ENCODE data around the gene GPR180. TPM values are rescaled to one million over a fixed set of nuclear protein-coding genes. Genes with fewer than 3 reads are reported as not detected.
"Not testable (repeated sequence)": the region's sequence is repeated elsewhere in the genome, so short reads cannot be mapped to it uniquely, and the experiment has no call there.

The GPR180 gene
- polyA plus RNA-seq, 3 donors = 1.0 to 1.1 (median 1.0) TPM

DNA sequence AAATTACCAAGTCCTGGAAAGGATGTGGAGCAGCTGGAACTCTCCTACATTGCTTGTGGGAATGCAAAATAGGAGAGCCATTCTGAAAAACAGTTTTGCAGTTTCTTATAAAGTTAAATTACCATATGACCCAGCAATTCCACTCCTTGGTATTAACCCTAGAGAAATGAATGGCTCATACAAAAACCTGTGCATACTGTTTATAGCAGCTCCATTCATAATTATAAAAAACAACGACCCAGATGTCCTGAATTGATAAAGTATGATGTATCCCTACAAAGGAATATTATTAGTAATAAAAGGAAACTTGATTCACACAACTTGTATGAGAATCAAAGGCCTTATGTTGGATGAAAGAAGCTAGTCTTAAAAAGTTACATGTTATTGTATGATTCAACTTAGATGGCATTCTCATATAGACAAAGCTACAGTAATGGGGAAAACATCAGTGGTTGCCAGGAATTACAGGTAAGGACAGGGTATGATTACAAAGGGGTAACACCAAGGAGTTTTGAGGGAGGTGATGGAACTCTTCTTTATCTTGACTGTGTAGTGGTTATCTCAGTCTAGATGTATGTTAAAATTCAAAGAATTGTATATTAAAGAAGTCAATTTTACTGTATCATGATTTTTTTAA lies 35.4 kb downstream of the GPR180 start:
- WGBS (ENCODE audit: insufficient coverage) = no CpG with 5 or more reads among the region's 1 CpG

GRCh38 chr13:94637677-94638076 lies 36.0 kb downstream of the GPR180 start:
- H3K4me3 ChIP-seq (replicated peaks in 1 of 3; ENCODE audit: low read depth in 2 of 3, low read length in 3 of 3); H3K4me1 Mint-ChIP-seq; H3K4me3 Mint-ChIP-seq; H2AFZ ChIP-seq (ENCODE audit: insufficient read depth, low read depth, low read length, poor library complexity, severe bottlenecking); H4K20me1 ChIP-seq (ENCODE audit: insufficient read depth, low read length); H3K9ac ChIP-seq (ENCODE audit: insufficient read depth, low read length, poor library complexity, severe bottlenecking); H3K4me2 ChIP-seq (replicated peaks; ENCODE audit: extremely low read depth, low read length, poor library complexity, severe bottlenecking); H3K9me3 Mint-ChIP-seq; H3K27me3 ChIP-seq (ENCODE audit: control insufficient read depth in 2 of 2, insufficient read depth in 2 of 2, low read length in 2 of 2); intact Hi-C loops (cut with micrococcal nuclease); H3K36me3 ChIP-seq (replicated peaks in 1 of 2; ENCODE audit: control insufficient read depth in 1 of 2, insufficient read depth in 2 of 2, low read length in 2 of 2); DNase-seq; H3K27me3 Mint-ChIP-seq (ENCODE audit: low read depth in 3 of 3); H3K9me3 ChIP-seq (replicated peaks in 1 of 2; ENCODE audit: control insufficient read depth in 1 of 2, insufficient read depth in 1 of 2, low read length in 2 of 2); H3K36me3 Mint-ChIP-seq; H3K79me2 ChIP-seq (ENCODE audit: insufficient read depth, low read length); H3K4me1 ChIP-seq (ENCODE audit: control insufficient read depth in 1 of 2, insufficient read depth in 2 of 2, low read length in 2 of 2); H3K27ac Mint-ChIP-seq; H3K27ac ChIP-seq (ENCODE audit: low read depth in 1 of 2, low read length in 2 of 2): not testable (repeated sequence)
- WGBS (ENCODE audit: insufficient coverage) = no CpG with 5 or more reads among the region's 3 CpGs

More for the DNA sequence above, 35.4 kb downstream of the GPR180 start:
- no peaks in the 10 kb centered on the region for H3K36me3 ChIP-seq (replicated peaks in 1 of 2; ENCODE audit: control insufficient read depth in 1 of 2, insufficient read depth in 2 of 2, low read length in 2 of 2)
- peaks cover 3 to 5% of the 10 kb centered on the region in 2 donors for H3K36me3 Mint-ChIP-seq
- intact Hi-C loops (cut with micrococcal nuclease) = no loop called here
- H3K4me3 Mint-ChIP-seq = no peak overlapping the region
- no peaks in the 10 kb centered on the region for H3K4me1 ChIP-seq (ENCODE audit: control insufficient read depth in 1 of 2, insufficient read depth in 2 of 2, low read length in 2 of 2)
- H3K27ac Mint-ChIP-seq = no peak overlapping the region
- H3K4me2 ChIP-seq (replicated peaks; ENCODE audit: extremely low read depth, low read length, poor library complexity, severe bottlenecking) = no peak overlapping the region
- no peaks in the 10 kb centered on the region for H3K4me1 Mint-ChIP-seq
- H3K9ac ChIP-seq (ENCODE audit: insufficient read depth, low read length, poor library complexity, severe bottlenecking) = no peak overlapping the region
- H3K27me3 ChIP-seq (ENCODE audit: control insufficient read depth in 2 of 2, insufficient read depth in 2 of 2, low read length in 2 of 2) = no peaks in the 10 kb centered on the region
- H3K79me2 ChIP-seq (ENCODE audit: insufficient read depth, low read length) = no peaks in the 10 kb centered on the region
- no peak overlapping the region for H3K4me3 ChIP-seq (replicated peaks in 1 of 3; ENCODE audit: low read depth in 2 of 3, low read length in 3 of 3)
- no peak overlapping the region for H3K27ac ChIP-seq (ENCODE audit: low read depth in 1 of 2, low read length in 2 of 2)
- DNase-seq = no peak
- H4K20me1 ChIP-seq (ENCODE audit: insufficient read depth, low read length) = no peaks in the 10 kb centered on the region
- H3K27me3 Mint-ChIP-seq (ENCODE audit: low read depth in 3 of 3) = peaks cover 0 to 4% (median under 1%) of the 10 kb centered on the region in 3 donors
- TF ChIP-seq, protein P1, sequence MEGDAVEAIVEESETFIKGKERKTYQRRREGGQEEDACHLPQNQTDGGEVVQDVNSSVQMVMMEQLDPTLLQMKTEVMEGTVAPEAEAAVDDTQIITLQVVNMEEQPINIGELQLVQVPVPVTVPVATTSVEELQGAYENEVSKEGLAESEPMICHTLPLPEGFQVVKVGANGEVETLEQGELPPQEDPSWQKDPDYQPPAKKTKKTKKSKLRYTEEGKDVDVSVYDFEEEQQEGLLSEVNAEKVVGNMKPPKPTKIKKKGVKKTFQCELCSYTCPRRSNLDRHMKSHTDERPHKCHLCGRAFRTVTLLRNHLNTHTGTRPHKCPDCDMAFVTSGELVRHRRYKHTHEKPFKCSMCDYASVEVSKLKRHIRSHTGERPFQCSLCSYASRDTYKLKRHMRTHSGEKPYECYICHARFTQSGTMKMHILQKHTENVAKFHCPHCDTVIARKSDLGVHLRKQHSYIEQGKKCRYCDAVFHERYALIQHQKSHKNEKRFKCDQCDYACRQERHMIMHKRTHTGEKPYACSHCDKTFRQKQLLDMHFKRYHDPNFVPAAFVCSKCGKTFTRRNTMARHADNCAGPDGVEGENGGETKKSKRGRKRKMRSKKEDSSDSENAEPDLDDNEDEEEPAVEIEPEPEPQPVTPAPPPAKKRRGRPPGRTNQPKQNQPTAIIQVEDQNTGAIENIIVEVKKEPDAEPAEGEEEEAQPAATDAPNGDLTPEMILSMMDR (IDR thresholded peaks at IDR 0.05) = no peak
- peaks cover 0 to 6% (median 2%) of the 10 kb centered on the region in 7 donors for H3K9me3 Mint-ChIP-seq
- no peaks in the 10 kb centered on the region for H3K9me3 ChIP-seq (replicated peaks in 1 of 2; ENCODE audit: control insufficient read depth in 1 of 2, insufficient read depth in 1 of 2, low read length in 2 of 2)
- H2AFZ ChIP-seq (ENCODE audit: insufficient read depth, low read depth, low read length, poor library complexity, severe bottlenecking) = no peak overlapping the region

Data from CD14-positive monocyte (primary cell).